Cardiac fibroblast (primary cell): ENCODE results near the gene NCOA5.

Source experiments
- DNase-seq, 2 donors: peaks; one replicate each; pipeline versions ENCODE4 v3.0.0 to v3.0.0-alpha.2; 2010; ENCODE audit warnings: low read depth in 2 of 2
- H3K4me3 ChIP-seq, 2 donors: replicated peaks in 1 of 2; 1 replicate in 1 of 2; 2 replicates in 1 of 2; pipeline ENCODE4 v1.5.1; 2011; ENCODE audit warnings: low read depth in 2 of 2, low read length in 2 of 2, mild to moderate bottlenecking in 2 of 2, moderate library complexity in 1 of 2
- CTCF ChIP-seq: IDR thresholded peaks from one replicate; pipeline ENCODE4 v1.5.1; 2011; ENCODE audit warnings: low read depth, mild to moderate bottlenecking, low read length, inconsistent platforms

Gene NCOA5

GRCh38 chr20:46089417-46090388 is at the start of gene NCOA5:
NCOA5 (minus strand) TSS chr20:46089962; CDS start chr20:46079424, 10,538 bp downstream.
- TF ChIP-seq CTCF, result no peak
- peak; percentile 96 to 98 for DNase-seq
- H3K4me3 ChIP-seq, result peak within 1 kb of the TSS; percentile 86 to 88

- TF ChIP-seq CTCF, result no peak
- H3K4me3 ChIP-seq, result no peak overlapping the region
- DNase-seq, result no peak
Observed at GRCh38 chr20:46139266-46139889, 49.6 kb upstream of the NCOA5 start.

- H3K4me3 ChIP-seq, result no peak overlapping the region
- DNase-seq, result no peak
- TF ChIP-seq CTCF, result no peak
Observed at GRCh38 chr20:46137816-46138215, 48.1 kb upstream of the NCOA5 start.

GRCh38 chr20:46135856-46136633 is 46.3 kb upstream of the NCOA5 start:
- no peak for TF ChIP-seq CTCF
- no peak for DNase-seq
- no peak overlapping the region for H3K4me3 ChIP-seq

GRCh38 chr20:46134716-46135115 is 45.0 kb upstream of the NCOA5 start:
- no peak for DNase-seq
- H3K4me3 ChIP-seq, result no peak overlapping the region
- no peak for TF ChIP-seq CTCF

GRCh38 chr20:46133886-46134654 is 44.3 kb upstream of the NCOA5 start:
- TF ChIP-seq CTCF, result no peak
- DNase-seq, result no peak
- H3K4me3 ChIP-seq, result no peak overlapping the region
